D341Med (cell line): ENCODE results near the gene FAM210B.
A peak's percentile ranks its signal among the peaks of the same experiment; 100 is the strongest.
"Not testable (repeated sequence)": the region's sequence is repeated elsewhere in the genome, so short reads cannot be mapped to it uniquely, and the experiment has no call there.

Source experiments
- DNase-seq: peaks from one replicate; pipeline ENCODE4 v3.0.0; 2012; ENCODE audit warnings: low spot score

The FAM210B gene, protein sequence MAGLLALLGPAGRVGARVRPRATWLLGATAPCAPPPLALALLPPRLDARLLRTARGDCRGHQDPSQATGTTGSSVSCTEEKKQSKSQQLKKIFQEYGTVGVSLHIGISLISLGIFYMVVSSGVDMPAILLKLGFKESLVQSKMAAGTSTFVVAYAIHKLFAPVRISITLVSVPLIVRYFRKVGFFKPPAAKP

DNA sequence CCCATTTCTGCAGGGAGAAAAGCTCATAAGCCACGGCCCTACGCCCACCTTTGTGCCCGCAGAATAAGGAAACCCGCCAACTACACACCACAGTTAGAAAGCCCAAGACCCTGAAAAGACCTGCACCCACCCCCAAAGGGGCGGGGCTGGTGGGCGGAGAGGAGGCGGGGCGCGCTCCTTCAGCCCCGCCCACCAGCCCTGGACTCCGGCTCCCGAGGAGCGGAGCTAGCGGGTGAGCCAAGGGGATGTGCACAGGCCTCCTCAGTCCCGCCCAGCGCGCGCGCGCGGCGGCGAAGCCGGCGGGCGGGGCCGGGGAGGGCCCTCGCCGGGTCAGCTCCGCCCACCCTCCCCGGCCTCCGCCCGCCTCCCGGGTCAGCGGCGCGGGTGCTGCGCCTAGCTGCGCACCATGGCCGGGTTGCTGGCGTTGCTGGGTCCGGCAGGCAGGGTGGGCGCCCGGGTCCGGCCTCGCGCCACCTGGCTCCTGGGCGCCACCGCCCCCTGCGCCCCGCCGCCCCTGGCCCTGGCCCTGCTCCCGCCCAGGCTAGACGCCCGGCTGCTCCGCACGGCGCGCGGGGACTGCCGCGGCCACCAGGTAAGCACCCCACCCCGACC is at the start of gene FAM210B:
FAM210B (plus strand) TSS at position 375 of the 612 bp plus-strand sequence; CDS start at position 407, 32 bp downstream.
- peak; percentile 98 for DNase-seq

- no peak for DNase-seq
These were observed 42.7 kb upstream of the FAM210B start for GRCh38 chr20:56316051-56316450.

GRCh38 chr20:56316483-56316882 is 42.3 kb upstream of the FAM210B start:
- DNase-seq, result no peak

DNA sequence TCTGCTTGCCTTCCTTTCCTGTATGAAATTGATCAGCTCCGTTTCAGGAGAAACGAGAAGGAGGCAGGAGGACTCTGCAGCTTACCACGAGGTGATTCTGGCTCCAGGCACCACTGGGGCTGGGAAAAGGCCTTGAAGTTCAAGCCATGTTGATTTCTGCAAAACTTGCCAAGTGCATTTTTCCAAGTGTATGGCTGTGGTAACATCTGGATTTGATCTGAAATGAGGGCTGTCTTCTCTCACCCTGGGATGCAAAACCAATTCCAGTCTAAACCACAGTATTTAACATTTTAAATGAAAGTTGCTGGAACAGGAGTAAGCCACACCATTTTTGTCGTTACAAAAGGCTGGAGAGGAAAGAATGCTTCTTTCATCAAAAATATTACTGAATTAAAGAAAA is 36.1 kb upstream of the FAM210B start:
- no peak for DNase-seq

- no peak for DNase-seq
These were observed 35.6 kb upstream of the FAM210B start for GRCh38 chr20:56323206-56323605.

DNA sequence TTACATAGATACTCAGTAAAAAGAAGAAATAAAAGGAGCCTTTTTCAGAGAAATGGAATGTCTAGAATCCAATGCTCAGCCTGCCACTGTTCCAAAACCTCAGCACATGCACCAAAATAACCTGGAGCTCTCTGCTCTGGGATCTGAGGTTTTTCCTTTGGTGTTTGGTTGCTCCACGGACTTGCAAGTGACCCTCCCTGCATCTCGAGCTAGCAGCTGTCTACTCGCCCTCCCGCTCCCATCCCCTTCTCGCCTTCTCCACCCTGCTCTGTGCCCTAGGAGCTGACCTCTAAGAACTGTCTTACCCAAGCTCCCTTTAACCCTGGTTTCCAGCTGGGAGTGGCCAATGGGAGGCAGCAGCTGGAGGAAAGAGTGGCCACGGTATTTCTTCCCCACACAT is 35.1 kb upstream of the FAM210B start:
- no peak for DNase-seq

GRCh38 chr20:56324806-56325205 is 34.0 kb upstream of the FAM210B start:
- DNase-seq, result no peak

- DNase-seq, result no peak
These were observed 29.9 kb upstream of the FAM210B start for GRCh38 chr20:56328861-56329260.

DNA sequence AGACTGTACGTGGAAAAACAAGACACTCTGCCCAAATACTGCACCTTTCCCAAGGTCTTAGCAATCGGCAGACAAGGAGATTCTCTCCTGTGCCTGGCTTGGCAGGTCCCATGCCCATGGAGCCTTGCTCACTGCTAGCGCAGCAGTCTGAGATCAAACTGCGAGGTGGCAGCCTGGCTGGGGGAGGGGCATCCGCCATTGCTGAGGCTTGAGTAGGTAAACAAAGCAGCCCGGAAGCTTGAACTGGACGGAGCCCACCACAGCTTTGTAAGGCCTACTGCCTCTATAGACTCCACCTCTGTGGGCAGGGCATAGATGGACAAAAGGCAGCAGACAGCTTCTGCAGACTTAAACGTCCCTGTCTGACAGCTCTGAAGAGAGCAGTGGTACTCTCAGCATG is 22.1 kb upstream of the FAM210B start:
- not testable (repeated sequence) for DNase-seq

DNA sequence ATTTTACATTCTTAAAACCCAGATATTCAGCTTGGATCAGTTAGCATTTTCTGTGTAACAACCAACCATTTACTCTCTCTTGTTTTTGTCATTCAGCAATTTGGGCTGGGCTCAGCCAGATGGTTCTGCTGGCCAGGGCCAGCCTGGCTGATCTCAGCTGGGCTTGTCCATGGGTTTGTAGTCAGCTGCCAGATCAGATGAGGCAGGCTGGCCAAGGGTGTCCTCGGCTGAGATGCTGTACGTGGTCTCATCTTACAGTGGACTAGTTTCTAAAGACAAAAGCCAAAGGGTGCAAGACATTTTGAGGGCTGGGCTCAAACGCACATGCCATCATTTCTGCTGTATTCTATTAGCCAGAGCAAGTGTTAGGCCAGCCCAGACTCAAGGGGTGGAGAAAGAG is 16.0 kb upstream of the FAM210B start:
- no peak for DNase-seq

GRCh38 chr20:56343861-56344381 is 14.9 kb upstream of the FAM210B start:
- peak; percentile 90 for DNase-seq

GRCh38 chr20:56345911-56346310 is 12.9 kb upstream of the FAM210B start:
- DNase-seq, result no peak

GRCh38 chr20:56347628-56348304 is 11.0 kb upstream of the FAM210B start:
- no peak for DNase-seq

GRCh38 chr20:56348305-56348693 is 10.5 kb upstream of the FAM210B start:
- DNase-seq, result no peak

DNA sequence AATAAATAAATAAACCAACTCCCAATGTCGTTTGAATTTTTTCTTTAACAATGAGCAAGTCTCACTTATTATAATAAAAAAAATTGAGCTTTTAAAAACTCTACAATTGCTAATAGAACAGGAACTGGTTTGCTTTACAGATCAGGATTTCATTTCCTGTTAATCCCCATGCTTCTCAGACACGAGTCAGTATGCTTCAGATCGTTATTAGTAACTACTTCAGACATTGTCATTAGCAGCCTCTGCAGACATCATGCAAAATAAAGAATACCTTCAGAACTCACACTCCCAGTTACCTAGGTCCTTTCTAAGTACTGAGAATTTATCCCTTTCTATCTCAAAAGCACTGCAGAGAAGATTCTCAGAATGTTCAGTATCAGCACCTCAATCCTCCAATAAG is 10.0 kb upstream of the FAM210B start:
- no peak for DNase-seq

DNA sequence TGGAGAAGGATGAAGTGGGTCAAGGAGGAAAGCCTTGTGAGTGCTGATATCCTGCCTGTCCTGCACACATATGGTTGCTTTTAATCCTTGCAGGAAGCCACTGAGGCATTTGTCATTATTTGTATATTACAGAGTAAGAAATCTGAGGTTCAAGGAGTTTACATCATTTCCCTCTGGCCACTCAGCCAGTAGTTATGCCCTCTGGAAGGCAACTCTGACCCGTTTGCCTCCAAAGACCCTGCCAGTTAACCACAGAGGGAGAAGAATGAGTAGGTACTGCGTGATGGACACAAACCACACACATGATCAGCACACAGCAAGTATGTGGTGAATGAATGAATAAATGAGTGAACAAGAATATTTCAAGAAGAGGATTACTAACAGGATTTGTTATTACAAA is 7.9 kb upstream of the FAM210B start:
- DNase-seq, result no peak

DNA sequence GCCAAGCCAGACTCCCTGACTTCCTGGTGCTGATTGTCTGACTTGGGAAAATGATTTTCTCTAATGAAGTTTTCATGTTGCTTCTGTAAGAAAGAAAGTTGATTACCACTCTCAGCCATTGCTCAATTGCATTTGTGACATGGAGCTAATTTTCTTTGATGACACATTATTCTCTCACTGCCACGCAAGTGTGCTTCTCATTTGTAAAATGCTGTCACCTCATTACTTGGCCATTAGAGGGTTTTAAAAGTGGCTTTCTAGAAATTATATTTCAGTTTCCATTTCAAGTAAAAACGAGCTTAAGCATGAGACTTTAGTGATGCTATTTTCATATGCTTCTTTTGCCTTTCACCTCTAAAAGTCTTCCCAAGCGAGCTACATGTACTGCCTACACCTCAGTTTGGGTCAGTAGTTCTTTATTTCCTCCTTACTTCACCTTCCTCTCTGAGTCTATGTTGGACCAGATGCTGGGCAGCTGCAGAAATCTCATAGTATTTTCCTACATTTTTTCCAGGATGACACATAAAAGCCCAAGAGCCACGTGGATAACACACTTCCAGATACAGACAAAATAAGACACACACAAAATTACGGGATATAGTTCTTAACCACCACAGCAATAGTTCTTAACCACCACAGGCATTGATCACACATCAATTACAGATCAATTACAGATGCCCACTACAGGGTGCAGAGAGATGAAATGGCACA is 6.3 kb upstream of the FAM210B start:
- DNase-seq, result no peak

DNA sequence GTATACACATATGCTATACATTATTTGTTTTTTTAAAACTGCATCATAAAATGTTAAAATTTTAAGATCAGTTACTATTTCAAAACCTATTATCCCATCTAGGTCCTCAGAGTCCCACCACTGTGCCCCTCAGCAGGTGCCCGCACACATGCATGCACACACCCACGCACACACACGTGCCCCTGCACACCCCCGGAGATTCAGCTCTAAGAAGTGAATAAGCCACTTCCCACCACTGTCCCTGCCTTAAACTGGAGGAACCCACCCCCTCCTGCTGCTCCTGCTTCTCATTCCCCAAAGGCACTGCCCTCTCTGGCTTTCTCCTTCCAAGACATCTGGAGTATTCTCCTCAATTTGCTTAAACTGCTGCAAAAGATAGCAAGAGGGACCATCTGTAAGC is 5.4 kb upstream of the FAM210B start:
- DNase-seq, result no peak

- no peak for DNase-seq
These were observed 704 bp upstream of the FAM210B start for GRCh38 chr20:56358070-56358469.

DNA sequence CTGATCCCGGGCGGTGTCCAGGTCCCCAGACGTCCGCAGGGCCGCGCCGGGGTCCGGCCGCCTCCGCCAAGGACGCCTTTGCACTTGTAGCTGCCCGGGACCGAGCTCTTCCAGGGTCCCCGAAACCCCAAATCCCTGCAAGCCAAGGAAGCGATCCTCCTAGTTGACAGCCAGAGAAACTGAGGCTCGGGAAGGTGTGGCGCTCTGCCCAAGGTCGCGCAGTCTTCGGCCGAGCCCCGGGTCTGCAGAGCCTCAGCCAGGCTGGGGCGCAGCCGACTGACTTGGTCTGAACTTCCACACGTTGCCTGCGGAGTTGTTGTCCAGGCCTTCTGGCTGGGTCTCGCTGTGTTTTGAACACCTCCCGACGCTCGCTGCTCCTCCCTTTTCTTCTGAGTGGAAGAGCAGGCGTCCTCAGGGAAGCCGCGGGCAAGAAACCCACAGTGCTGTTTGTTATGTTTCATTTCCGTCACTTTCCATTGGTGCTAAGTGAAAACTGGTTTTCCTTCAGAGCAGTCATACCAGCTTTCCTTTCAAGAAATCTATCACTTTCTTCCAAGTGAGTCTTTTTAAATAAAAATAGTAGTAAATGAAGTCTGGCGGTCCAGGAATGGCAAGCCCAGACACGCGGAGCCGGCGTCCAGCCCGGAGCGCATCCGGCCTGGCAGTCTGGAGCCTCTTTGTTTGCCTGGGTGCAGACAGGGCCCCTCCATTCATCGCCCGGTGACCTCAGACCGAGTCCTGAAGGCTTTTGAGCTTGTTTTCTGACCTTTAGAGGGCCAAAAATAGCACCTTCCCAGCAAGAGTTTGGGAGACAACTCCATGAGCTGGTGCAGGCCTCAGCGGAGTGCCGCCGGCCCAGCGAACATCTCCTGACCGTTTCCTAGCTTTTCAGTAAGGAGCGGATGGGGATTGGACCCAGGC is 698 bp downstream of the FAM210B start:
- peak; percentile 62 for DNase-seq

DNA sequence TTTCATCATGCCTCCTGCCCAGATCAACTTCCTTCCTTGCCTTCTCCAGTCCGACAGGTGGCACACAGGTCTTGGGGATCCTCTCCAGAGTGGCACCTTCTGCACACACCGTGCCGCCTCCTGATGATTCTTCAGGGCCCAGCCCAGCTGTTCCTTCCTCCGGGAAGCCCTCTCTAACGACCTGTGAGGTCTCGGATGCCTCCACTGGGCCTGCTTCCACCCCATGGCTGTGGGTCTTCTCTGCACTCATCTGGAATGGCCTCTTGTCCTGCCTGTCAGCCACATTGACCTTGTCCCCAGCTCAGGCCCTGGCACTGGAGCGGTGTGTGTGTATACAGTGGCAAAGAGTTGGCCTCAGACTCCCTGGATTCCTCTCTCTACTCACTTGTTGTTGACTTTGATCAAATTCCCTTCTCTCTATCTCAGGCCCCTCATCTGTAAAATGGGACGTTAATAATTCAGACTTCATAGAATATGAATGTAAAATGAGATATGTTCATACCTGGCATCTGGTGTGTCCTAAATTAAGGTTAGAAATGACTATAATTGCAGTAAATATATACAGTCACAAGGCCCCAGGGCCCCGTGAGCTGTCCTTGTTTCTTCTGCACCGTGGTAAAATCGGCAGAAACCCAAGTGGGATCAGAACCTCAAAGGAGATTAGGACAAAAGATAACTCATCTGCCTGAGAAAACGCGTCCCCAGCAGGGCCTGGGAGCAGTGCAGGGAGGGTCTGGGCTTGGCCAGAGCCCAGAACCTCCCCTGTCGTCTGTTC is 1.5 kb downstream of the FAM210B start:
- DNase-seq, result no peak
